Measurements from ENCODE around the gene VARS2. TPM values are rescaled to one million over a fixed set of nuclear protein-coding genes. Genes with fewer than 3 reads are reported as not detected.
"Not testable (repeated sequence)": the region's sequence is repeated elsewhere in the genome, so short reads cannot be mapped to it uniquely, and the experiment has no call there.

Gene VARS2
- total and polyA plus RNA-seq, 2 donors (not counting 1 experiment from before 2014, with no cell fraction given) = 27.1 to 41.6 TPM

- H3K27ac Mint-ChIP-seq = no peak overlapping the region
- POLR2A ChIA-PET = no interaction called here
These were observed 12.6 kb downstream of the VARS2 start for GRCh38 chr6:30926644-30927043.

DNA sequence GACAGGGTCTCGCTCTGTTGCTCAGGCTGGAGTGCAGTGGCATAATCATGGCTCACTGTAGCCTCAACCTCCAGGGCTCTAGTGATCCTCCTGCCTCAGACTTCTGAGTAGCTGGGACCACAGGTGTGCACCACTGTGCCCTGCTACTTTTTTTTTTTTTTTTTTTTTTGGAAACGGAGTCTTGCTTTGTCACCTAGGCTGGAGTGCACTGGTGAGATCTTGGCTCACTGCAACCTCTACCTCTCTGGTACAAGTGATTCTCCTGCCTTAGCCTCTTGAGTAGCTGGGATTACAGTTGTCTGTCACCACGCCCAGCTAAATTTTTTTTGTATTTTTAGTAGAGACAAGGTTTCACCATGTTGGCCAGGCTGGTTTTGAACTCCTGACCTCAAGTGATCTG is 13.0 kb downstream of the VARS2 start:
- ATAC-seq (ENCODE audit: low read depth); H3K27me3 ChIP-seq (replicated peaks in 1 of 4; ENCODE audit: control extremely low read depth in 1 of 4, control insufficient read depth in 3 of 4, insufficient read depth in 4 of 4, low read length in 3 of 4); H4K20me1 ChIP-seq (ENCODE audit: control insufficient read depth, insufficient read depth, low read length, poor library complexity, severe bottlenecking); H3K27ac Mint-ChIP-seq; DNase-seq; H3K79me2 ChIP-seq (ENCODE audit: control insufficient read depth, insufficient read depth, low read length); H3K4me2 ChIP-seq (replicated peaks; ENCODE audit: low read depth, low read length, poor library complexity, severe bottlenecking); H3K4me3 ChIP-seq (ENCODE audit: control extremely low read depth in 1 of 5, extremely low read depth in 1 of 5, insufficient read depth in 1 of 5, low read depth in 2 of 5, low read length in 4 of 5); H3K27ac ChIP-seq (ENCODE audit: low read length in 2 of 2); H3K9ac ChIP-seq (ENCODE audit: low read length); H3K4me3 Mint-ChIP-seq; H3K4me1 ChIP-seq (ENCODE audit: control insufficient read depth in 2 of 2, insufficient read depth in 2 of 2, low read length in 2 of 2); H3K9me3 Mint-ChIP-seq (ENCODE audit: insufficient read depth); H2AFZ ChIP-seq (ENCODE audit: insufficient read depth, low read depth, low read length, poor library complexity, severe bottlenecking); H3K27me3 Mint-ChIP-seq; intact Hi-C loops (cut with micrococcal nuclease); CTCF ChIA-PET; H3K4me1 Mint-ChIP-seq: not testable (repeated sequence)
- peaks cover 2 to 32% of the 10 kb centered on the region in 2 experiments for H3K36me3 ChIP-seq (replicated peaks in 1 of 2; ENCODE audit: control extremely low read depth in 1 of 2, control insufficient read depth in 1 of 2, extremely low read depth in 1 of 2, insufficient read depth in 2 of 2, low read length in 1 of 2)
- WGBS (ENCODE audit: insufficient coverage) = 100% methylated on average over 1 of the region's 3 CpGs
- peaks cover 0 to 11% (median 6%) of the 10 kb centered on the region in 3 donors for H3K9me3 ChIP-seq (ENCODE audit: control extremely low read depth in 1 of 3, control insufficient read depth in 2 of 3, insufficient read depth in 1 of 3, low read length in 2 of 3)
- POLR2A ChIA-PET = interaction anchor here (0.7 kb wide), 1 partner anchor 413 kb away, joined by 12 read pairs; no protein-coding TSS in a partner anchor

More at GRCh38 chr6:30926644-30927043, 12.6 kb downstream of the VARS2 start:
- Histone ChIP-seq H2AFZ (ENCODE audit: insufficient read depth, low read depth, low read length, poor library complexity, severe bottlenecking) (no peak overlapping the region), H3K4me3 (ENCODE audit: control extremely low read depth in 1 of 5, extremely low read depth in 1 of 5, insufficient read depth in 1 of 5, low read depth in 2 of 5, low read length in 4 of 5) (no peak overlapping the region), H4K20me1 (ENCODE audit: control insufficient read depth, insufficient read depth, low read length, poor library complexity, severe bottlenecking) (no peaks in the 10 kb centered on the region), H3K79me2 (ENCODE audit: control insufficient read depth, insufficient read depth, low read length) (no peaks in the 10 kb centered on the region), H3K27ac (ENCODE audit: low read length in 2 of 2) (no peak overlapping the region), H3K27me3 (replicated peaks in 1 of 4; ENCODE audit: control extremely low read depth in 1 of 4, control insufficient read depth in 3 of 4, insufficient read depth in 4 of 4, low read length in 3 of 4) (no peaks in the 10 kb centered on the region), H3K9ac (ENCODE audit: low read length) (no peak overlapping the region), H3K4me2 (replicated peaks; ENCODE audit: low read depth, low read length, poor library complexity, severe bottlenecking) (no peak overlapping the region), H3K9me3 (ENCODE audit: control extremely low read depth in 1 of 3, control insufficient read depth in 2 of 3, insufficient read depth in 1 of 3, low read length in 2 of 3) (peaks cover 0 to 11% (median 6%) of the 10 kb centered on the region in 3 donors), H3K4me1 (ENCODE audit: control insufficient read depth in 2 of 2, insufficient read depth in 2 of 2, low read length in 2 of 2) (no peaks in the 10 kb centered on the region), H3K36me3 (replicated peaks in 1 of 2; ENCODE audit: control extremely low read depth in 1 of 2, control insufficient read depth in 1 of 2, extremely low read depth in 1 of 2, insufficient read depth in 2 of 2, low read length in 1 of 2) (peaks cover 2 to 36% of the 10 kb centered on the region in 2 experiments)
- Mint-ChIP-seq H3K4me1 (no peaks in the 10 kb centered on the region), H3K9me3 (ENCODE audit: insufficient read depth) (peaks cover 6% of the 10 kb centered on the region), H3K27me3 (no peaks in the 10 kb centered on the region), H3K4me3 (no peak overlapping the region)
- ATAC-seq (ENCODE audit: low read depth) (no peak), DNase-seq (no peak)
- intact Hi-C loops (cut with micrococcal nuclease) = no loop called here
- WGBS (ENCODE audit: insufficient coverage) = 100% methylated on average over 2 of the region's 4 CpGs
- CTCF ChIA-PET = no interaction called here
- TF ChIP-seq, protein P1, sequence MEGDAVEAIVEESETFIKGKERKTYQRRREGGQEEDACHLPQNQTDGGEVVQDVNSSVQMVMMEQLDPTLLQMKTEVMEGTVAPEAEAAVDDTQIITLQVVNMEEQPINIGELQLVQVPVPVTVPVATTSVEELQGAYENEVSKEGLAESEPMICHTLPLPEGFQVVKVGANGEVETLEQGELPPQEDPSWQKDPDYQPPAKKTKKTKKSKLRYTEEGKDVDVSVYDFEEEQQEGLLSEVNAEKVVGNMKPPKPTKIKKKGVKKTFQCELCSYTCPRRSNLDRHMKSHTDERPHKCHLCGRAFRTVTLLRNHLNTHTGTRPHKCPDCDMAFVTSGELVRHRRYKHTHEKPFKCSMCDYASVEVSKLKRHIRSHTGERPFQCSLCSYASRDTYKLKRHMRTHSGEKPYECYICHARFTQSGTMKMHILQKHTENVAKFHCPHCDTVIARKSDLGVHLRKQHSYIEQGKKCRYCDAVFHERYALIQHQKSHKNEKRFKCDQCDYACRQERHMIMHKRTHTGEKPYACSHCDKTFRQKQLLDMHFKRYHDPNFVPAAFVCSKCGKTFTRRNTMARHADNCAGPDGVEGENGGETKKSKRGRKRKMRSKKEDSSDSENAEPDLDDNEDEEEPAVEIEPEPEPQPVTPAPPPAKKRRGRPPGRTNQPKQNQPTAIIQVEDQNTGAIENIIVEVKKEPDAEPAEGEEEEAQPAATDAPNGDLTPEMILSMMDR (IDR thresholded peaks at IDR 0.05) = no peak
- no peak for TF ChIP-seq EZH2 (IDR thresholded peaks at IDR 0.05; ENCODE audit: borderline replicate concordance, insufficient read depth, low read depth, low read length, poor library complexity, severe bottlenecking)

Data from B cell (primary cell).